SHP77 (cell line): Measurements from ENCODE around the gene ESRP2.

Experiments used
- DNase-seq, 2 experiments: peaks; one replicate each; lab custom pipeline; 2025; lab: John Stamatoyannopoulos, UW

Gene ESRP2

GRCh38 chr16:68235887-68236136, at the start of gene ESRP2:
ESRP2 (minus strand) TSS chr16:68236127; CDS start chr16:68236045, 82 bp downstream.
- DNase-seq: no peak

DNA sequence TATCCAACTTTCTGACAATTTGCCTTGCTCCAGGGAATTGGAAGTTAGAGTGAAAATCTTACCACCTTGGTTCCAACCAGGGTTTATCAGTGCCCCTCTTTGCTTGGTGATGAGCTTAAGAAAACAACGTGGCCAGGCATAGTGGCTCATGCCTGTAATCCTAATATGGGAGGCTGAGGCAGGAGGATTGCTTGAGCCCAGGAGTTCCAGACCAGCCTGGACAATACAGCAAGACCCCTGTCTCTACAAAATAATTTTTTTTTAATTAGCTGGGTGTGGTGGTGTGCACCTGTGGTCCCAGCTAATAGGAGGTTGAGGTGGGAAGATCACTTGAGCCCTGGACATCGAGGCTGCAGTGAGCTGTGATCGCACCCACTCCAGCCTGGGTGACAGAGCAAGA, 49.8 kb upstream of the ESRP2 start:
- no peak for DNase-seq

- no peak for DNase-seq
These were observed 48.9 kb upstream of the ESRP2 start for GRCh38 chr16:68284847-68285246.

DNA sequence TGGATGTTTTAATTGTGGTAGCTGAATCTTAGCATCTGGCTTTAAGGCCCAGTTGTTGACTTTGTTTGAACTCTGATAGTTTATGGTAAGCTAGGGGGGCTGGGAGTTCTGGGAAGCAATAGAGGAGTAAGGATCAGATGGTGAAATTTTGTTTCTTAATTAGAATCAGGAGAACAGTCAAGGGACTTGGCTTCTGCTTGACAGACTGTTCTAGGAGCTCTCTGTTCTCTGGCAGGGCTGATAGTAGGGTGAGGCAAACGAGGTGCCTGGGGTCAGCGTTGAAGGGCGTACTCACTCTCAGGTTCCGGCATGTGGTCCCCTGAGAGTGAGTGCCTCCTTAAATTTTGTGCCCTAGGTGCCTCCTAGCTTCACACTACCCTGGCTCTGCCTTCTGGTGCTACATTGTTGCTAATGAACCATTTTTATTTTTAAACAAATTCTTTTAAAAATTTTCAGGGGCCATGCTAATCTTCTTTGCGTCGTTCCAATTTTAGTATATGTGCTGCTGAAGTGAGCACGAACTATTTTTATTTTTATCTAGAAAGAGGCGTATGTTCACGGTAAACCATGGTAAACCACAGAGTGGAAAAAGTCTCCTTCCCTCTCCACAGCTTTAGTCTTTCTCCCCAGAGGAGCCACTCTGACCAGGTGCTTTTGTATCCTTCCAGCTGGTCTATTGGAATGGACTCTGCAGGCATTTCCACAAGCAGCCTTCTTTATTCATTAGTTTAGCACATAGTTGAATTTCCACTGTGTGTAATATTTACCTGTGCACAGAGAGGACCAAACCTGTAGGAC, 48.1 kb upstream of the ESRP2 start:
- no peak for DNase-seq

GRCh38 chr16:68283346-68283745, 47.4 kb upstream of the ESRP2 start:
- DNase-seq: no peak

DNA sequence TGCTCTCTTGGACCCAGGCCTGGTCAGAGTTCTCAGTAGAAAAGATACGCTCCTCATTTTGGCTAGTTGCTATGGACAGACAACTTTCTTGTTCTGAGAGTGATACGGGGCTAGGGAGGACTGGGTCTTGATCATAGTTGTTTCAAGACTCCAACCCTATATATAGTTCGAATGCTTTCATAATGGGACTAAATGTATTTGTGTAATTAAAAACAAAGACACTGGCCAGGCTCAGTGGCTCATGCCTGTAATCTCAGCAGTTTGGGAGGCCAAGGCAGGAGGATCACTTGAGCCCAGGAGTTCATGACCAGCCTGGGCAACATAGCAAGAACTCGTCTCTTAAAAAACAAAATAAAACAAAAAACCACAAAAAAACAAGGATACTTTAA, 46.1 kb upstream of the ESRP2 start:
- no peak for DNase-seq

DNA sequence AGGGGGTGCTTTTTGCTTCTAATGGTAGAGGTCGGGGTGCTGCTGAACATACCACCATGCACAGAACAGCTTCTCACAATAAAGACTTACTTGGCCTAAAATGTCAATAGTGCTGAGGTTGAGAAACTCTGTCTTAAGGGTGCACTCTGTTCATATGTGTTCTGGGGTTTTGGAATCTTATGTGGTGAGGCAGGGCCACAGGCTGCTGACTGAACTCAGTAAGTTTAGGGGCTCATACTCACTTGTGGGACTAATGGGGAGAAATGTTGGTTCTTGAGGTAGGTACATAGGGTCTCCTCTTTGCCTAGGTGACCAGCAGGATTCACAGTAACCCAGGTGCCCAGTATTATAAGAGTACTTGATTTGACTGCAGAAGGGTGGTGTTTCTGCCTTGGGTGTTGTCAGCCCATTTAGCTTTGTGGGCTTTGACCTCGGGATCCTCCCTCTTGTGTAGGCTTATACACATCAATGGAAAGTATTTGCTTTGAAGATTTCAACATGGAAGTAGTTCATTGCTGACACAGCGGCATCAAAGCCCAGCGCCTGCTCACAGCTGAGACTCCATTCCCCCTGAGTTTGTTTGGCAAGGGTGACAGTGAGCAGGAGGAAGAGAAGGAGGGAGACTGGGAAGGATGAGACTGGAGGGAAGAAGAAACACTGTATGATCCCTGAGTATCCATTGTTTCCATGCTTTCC, 45.6 kb upstream of the ESRP2 start:
- no peak for DNase-seq

- no peak for DNase-seq
These were observed 44.0 kb upstream of the ESRP2 start for GRCh38 chr16:68279726-68280558.

DNA sequence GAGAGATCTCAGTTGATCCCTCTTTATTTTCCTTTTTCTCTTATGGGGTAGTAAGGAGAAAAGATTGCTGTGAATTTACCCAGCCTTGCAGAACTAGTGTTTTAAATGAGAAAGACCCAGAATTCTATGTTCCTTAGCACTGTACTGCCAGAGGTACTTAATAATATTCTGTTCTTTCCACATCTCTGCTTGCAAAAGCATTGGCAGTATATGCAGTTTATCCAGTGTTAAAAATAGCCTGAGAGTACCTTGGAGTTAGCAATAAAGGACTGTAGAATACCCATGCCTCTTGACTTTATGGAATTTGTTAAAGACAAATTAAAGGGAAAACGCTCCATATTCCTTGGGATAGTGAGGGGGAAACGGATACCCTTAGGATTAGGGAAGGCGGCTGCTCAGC, 40.3 kb upstream of the ESRP2 start:
- no peak for DNase-seq

GRCh38 chr16:68275611-68276191, 39.8 kb upstream of the ESRP2 start:
- DNase-seq: peak; percentile 4 to 33

DNA sequence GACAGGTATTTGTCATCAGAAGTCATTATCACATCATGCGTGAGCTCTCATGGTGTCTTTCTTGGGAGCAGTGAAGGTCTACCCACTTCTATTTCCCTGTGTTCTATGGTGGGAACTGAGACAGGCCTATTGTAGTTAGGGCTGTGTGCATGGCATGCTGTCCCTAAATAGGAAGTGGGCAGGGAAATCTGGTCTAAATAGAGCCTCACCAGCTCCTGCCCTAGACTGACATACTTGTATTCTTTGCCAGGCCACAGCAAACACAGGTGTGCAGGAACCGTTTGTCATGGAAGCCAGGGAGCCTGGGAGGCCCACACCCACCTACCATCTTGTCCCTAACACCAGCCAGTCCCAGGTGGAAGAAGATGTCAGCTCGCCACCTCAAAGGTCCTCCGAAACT, 38.5 kb upstream of the ESRP2 start:
- DNase-seq: no peak

DNA sequence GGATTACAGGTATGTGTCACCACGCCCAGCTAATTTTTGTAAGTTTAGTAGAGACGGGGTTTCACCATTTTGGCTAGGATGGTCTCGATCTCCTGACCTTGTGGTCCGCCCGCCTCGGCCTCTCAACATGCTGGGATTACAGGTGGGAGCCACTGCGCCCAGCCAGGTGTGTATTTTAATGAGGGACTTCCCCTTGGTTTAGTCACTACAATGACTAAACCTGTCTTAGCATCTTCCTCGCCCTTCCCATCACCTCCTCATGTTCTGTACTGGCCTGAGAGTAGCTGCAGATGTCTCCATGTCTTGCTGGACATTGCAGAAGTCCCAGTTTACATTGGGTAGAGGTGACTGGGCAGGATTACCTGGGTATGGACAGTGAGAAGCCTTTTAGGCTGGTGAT, 38.0 kb upstream of the ESRP2 start:
- no peak for DNase-seq

GRCh38 chr16:68273459-68273858, 37.5 kb upstream of the ESRP2 start:
- no peak for DNase-seq

- peak in 1 of 2 experiments; percentile 7 for DNase-seq
These were observed 36.7 kb upstream of the ESRP2 start for GRCh38 chr16:68272507-68273209.

DNA sequence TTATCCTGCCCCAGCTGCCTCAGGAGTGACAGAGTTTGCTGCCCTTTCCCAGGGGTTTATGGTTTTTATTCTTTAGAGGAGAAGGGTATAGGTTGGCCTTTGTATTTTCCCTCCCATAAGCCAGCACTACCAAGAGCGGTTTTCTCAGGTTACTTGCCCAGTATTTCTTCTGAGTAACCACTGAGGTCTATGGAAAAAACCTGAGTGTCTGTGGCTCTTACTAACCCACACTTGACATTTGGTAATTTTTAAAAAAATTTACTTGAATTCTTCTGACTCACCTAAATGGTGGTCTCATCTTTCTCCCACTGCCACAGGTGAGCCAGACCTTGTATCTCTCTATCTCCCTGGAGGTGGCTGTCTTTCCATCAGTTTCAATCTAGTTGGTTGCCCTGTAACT, 34.4 kb upstream of the ESRP2 start:
- DNase-seq: no peak

GRCh38 chr16:68269793-68270192, 33.9 kb upstream of the ESRP2 start:
- no peak for DNase-seq

- no peak for DNase-seq
These were observed 31.9 kb upstream of the ESRP2 start for GRCh38 chr16:68267612-68268405.

DNA sequence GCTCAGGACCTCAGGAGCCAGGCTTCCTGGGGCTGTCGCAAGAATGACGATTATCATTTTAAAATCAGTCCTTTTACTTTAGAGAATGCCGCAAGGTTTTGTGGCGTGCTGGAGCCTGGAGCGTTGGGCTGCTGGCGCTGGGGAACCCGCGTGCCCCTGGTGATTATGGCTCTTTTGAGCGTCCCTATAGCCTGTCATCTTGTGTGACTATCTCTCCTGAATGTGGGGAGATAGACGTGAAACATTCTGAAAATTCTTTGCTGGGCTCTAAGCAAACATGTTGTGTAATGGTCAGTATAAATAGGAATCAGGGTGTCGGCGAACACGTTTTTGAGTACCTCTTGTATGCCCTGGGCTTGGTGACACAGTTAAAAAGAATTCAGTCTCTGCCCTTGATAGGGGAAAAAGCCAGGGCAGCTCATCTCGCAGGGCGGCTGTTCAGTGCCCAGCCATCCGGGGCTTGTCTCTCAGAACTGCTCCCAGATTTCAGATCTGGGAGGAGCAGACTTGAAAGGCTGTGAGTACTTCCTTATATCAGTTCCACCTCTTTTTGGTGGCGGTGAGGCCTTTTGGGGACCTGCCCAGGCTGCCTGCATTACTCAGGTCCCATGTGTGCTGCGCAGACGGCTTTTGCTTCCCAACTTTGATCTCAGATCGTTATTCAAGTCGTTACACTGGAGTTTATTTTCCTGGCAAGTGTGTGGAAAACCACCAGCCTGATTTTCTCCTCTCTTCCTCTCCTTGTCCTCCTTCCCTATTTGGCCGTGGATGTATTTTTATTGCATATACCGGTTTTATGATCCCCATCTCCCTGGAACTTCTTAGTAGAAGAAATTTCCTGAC, 29.4 kb upstream of the ESRP2 start:
- DNase-seq: peak; percentile 13 to 16

DNA sequence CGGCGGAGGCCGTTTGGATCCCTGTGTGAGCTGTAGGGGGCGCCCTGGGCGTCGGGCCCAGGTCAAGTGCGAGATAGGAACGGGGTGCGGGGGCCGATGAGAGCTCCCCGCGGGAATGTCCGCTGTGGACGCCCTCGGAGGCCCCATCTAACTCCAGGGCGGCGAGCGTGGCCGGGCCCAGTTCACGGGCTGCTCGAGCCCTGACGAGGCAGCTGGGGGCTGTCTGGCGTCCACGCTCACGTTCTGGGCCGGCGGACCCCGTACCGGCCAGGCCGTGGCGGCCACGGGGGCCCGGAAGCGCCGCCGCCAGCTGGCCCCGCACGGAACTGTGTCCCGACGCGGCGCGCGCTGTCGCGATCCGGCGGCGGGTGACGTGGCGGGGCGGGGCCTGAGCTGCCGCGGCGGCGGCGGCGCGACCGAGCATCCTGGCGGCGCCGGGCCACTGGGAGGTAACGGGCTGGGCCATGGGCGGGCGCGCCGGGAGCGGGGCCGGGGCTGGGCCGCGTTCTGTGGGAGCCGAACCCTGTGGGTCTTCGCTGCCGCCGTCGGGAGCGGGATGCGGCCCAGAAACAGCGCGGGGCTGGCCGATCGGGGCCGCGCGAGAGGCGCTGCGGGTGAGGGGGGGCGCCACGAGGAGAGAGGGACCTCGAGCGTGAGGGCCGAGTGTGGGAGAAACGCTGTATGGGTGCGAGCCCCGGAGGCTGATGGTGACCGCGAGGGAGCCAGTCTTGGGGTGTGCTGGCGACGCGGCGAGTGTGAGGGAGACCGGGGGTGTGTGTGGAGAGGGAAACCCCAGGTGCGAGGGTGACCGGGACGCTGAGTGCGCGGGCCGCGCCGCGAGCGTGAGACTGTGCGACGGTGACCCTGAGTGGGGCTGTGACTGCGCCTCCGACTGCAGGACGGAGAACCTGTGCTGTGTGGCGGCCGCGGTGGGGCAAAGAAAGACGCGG, 28.5 kb upstream of the ESRP2 start, which contains the start of gene SLC7A6:
SLC7A6 (plus strand) TSS at position 399 of the 950 bp plus-strand sequence. CDS start 10,201 bp downstream, outside the sequence.
- peak; percentile 58 to 59 for DNase-seq
